Right lobe of liver (tissue), 6 donors: Measurements from ENCODE around the gene GPD1L. TPM values are rescaled to one million over a fixed set of nuclear protein-coding genes. Genes with fewer than 3 reads are reported as not detected.

ENCODE experiments used
- ATAC-seq, 4 donors: fragments of 200-7000 bp; cut with Tn5 transposase; one replicate each; pipeline ENCODE4 v1.9.1; 2020; ENCODE audit warnings: mild to moderate bottlenecking in 4 of 4, moderate library complexity in 4 of 4
- DNase-seq, 3 donors: peaks; one replicate each; pipeline ENCODE4 v3.0.0-alpha.2; 2020
- H3K27ac ChIP-seq, 3 donors: fragments of 200-600 bp; one replicate each; pipeline ENCODE4 v1.8.0; 2022
- H3K27me3 ChIP-seq, 2 donors: fragments of 200-600 bp; one replicate each; pipeline ENCODE4 v1.8.0; 2022
- H3K36me3 ChIP-seq, 4 donors: fragments of 200-600 bp; sonication (generic) in 1 of 4; one replicate each; pipeline versions ENCODE4 v1.5.1 to v1.8.0; 2017 to 2022; ENCODE audit warnings: control low read depth in 1 of 4
- H3K4me1 ChIP-seq, 4 donors: fragments of 200-600 bp; sonication (generic) in 1 of 4; one replicate each; pipeline versions ENCODE4 v1.5.1 to v1.8.0; 2017 to 2022; ENCODE audit warnings: control low read depth in 1 of 4
- H3K4me3 ChIP-seq, 3 donors: fragments of 200-600 bp; one replicate each; pipeline ENCODE4 v1.8.0; 2022
- H3K9me3 ChIP-seq, 4 donors: fragments of 200-600 bp; sonication (generic) in 1 of 4; one replicate each; pipeline versions ENCODE4 v1.5.1 to v1.8.0; 2017 to 2022; ENCODE audit warnings: control low read depth in 1 of 4
- POLR2A ChIP-seq: fragments of 450-650 bp; IDR thresholded peaks from one replicate; pipeline ENCODE4 v1.6.1; 2017; ENCODE audit warnings: antibody characterized with exemption, mild to moderate bottlenecking
- WGBS: methylation state at CpG from one replicate; pipeline ENCODE4 v1.1.6; 2018; ENCODE audit warnings: low coverage, low lambda C conversion rate; ENCODE audit not compliant: insufficient coverage; ENCODE audit errors: missing lambda C conversion rate; 5-methylcytosine and 5-hydroxymethylcytosine counted together
- intact Hi-C, 2 donors: fragments of 100-400 bp; cut with DNase I; formaldehyde crosslinking; loops; one replicate each; pipeline versions ENCODE4 v1.11.2 to v1.14.1; 2022
- total RNA-seq, 6 experiments: library from RNA; depleted of rRNA in 2 of 6; stranded (reverse); fragments of >200 nt in 2 of 6; fragmentation: NEBNext Ultra II Directional in 3 of 6; extraction: Animal tissue kit (Norgen Biotek cat#: 25700) in 3 of 6; gene quantifications; one replicate each; pipeline versions ENCODE4 v1.1.0 to v1.2.4, GENCODE V29; 2016 to 2023
- TF ChIP-seq, protein P1 (sequence below), 4 donors: fragments of 200-600 bp in 3 of 4; fragments of 450-650 bp in 1 of 4; IDR thresholded peaks; one replicate each; pipeline versions ENCODE4 v1.5.1 to v1.8.0; 2016 to 2022; ENCODE audit warnings: antibody characterized with exemption in 4 of 4, mild to moderate bottlenecking in 2 of 4
- donor health status: DM: no; HTN: yes; CAD: no.
- donor health status: DM: no; HTN: no; CAD: no.
- donor health status: DM: no; HTN: no; CAD: no.
- donor health status: DM: no; HTN: yes; CAD: no.
- donor health status: DM: no; HTN: yes; CAD: no.

Gene GPD1L
- total RNA-seq, 6 experiments from 2014 or later: 1.5 to 3.3 (median 2.6) TPM

GRCh38 chr3:32129832-32130231, 23.4 kb downstream of the GPD1L start:
- H3K4me3 ChIP-seq: no peak overlapping the region
- H3K27ac ChIP-seq: no peak overlapping the region
- H3K27me3 ChIP-seq: no peaks in the 10 kb centered on the region
- intact Hi-C loops: loop anchor here in 1 of 2 donors (10.0 kb wide), 1 partner anchor 105 kb away; no protein-coding TSS in a partner anchor
- H3K36me3 ChIP-seq: no peaks in the 10 kb centered on the region
- H3K9me3 ChIP-seq: no peaks in the 10 kb centered on the region
- TF ChIP-seq, protein P1, sequence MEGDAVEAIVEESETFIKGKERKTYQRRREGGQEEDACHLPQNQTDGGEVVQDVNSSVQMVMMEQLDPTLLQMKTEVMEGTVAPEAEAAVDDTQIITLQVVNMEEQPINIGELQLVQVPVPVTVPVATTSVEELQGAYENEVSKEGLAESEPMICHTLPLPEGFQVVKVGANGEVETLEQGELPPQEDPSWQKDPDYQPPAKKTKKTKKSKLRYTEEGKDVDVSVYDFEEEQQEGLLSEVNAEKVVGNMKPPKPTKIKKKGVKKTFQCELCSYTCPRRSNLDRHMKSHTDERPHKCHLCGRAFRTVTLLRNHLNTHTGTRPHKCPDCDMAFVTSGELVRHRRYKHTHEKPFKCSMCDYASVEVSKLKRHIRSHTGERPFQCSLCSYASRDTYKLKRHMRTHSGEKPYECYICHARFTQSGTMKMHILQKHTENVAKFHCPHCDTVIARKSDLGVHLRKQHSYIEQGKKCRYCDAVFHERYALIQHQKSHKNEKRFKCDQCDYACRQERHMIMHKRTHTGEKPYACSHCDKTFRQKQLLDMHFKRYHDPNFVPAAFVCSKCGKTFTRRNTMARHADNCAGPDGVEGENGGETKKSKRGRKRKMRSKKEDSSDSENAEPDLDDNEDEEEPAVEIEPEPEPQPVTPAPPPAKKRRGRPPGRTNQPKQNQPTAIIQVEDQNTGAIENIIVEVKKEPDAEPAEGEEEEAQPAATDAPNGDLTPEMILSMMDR (IDR thresholded peaks at IDR 0.05): no peak
- no peak for TF ChIP-seq POLR2A
- no peaks in the 10 kb centered on the region for H3K4me1 ChIP-seq
- ATAC-seq (no peak), DNase-seq (no peak)
- 73% methylated on average over 3 of the region's 4 CpGs for WGBS

- H3K27ac ChIP-seq: no peak overlapping the region
- no peak for ATAC-seq
- no peaks in the 10 kb centered on the region for H3K27me3 ChIP-seq
- no peak for DNase-seq
- H3K36me3 ChIP-seq: no peaks in the 10 kb centered on the region
- no peaks in the 10 kb centered on the region for H3K9me3 ChIP-seq
- no peaks in the 10 kb centered on the region for H3K4me1 ChIP-seq
- TF ChIP-seq POLR2A: no peak
- TF ChIP-seq, protein P1 (IDR thresholded peaks at IDR 0.05): no peak
- H3K4me3 ChIP-seq: no peak overlapping the region
- intact Hi-C loops: loop anchor here in 1 of 2 donors (10.0 kb wide), 1 partner anchor 107 kb away; no protein-coding TSS in a partner anchor
These were observed 25.7 kb downstream of the GPD1L start for GRCh38 chr3:32132121-32132520.

GRCh38 chr3:32132706-32133105, 26.3 kb downstream of the GPD1L start:
- Histone ChIP-seq H3K4me1 (no peaks in the 10 kb centered on the region), H3K4me3 (no peak overlapping the region), H3K27me3 (no peaks in the 10 kb centered on the region), H3K36me3 (no peaks in the 10 kb centered on the region), H3K9me3 (no peaks in the 10 kb centered on the region), H3K27ac (no peak overlapping the region)
- TF ChIP-seq, protein P1 (IDR thresholded peaks at IDR 0.05): no peak
- no peak for TF ChIP-seq POLR2A
- WGBS: 100% methylated on average over 1 of the region's 2 CpGs
- intact Hi-C loops: loop anchor here in 1 of 2 donors (10.0 kb wide), 1 partner anchor 108 kb away; no protein-coding TSS in a partner anchor
- ATAC-seq (no peak), DNase-seq (no peak)

DNA sequence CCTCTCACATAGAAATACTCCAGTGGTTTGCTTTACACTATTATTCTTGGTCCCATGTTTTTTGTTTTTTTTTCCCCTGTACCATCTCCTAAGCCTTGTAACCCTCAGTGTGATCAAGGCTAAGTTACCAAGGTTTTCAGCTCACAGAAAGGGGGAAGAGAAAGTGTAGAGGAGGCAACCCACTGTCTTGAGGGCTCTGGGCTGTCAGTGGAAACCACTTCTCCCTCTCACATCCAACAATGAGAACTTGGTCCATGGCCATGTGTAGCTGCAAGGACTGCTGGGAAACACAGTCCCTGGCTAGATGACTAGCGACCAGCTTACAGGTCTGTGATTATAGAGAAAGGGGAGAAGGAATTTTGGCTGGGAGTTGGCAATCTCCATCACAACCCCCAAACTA, 30.3 kb downstream of the GPD1L start:
- intact Hi-C loops: loop anchor here in 1 of 2 donors (10.0 kb wide), 1 partner anchor 112 kb away; no protein-coding TSS in a partner anchor
- H3K27ac ChIP-seq: no peak overlapping the region
- no peak for DNase-seq
- WGBS: 50% methylated on average over 1 of the region's 1 CpG
- no peaks in the 10 kb centered on the region for H3K9me3 ChIP-seq
- H3K4me1 ChIP-seq: no peaks in the 10 kb centered on the region
- ATAC-seq: peak in 1 of 4 donors; percentile 10
- H3K36me3 ChIP-seq: no peaks in the 10 kb centered on the region
- H3K27me3 ChIP-seq: no peaks in the 10 kb centered on the region
- no peak overlapping the region for H3K4me3 ChIP-seq
- TF ChIP-seq, protein P1 (IDR thresholded peaks at IDR 0.05): no peak
- TF ChIP-seq POLR2A: no peak

DNA sequence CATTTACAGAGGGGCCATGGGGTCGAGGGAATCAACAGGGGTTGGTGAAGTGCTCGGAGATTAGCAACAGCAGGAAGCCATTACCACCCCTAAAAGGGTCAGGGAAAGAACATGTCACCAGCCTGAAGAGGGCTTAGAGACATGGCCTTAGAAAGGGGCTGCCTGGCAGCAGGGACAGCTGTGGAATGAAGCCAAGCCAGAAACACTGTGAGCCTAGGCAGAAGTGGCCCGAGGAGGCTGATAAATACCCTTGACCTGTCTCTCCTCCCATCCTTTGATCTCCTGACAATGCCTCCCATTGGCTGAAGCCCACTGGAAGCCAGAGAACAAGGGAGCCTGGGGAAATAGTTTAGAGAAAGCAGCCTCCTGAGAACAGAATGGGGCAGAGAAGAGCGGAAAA, 31.4 kb downstream of the GPD1L start:
- TF ChIP-seq, protein P1 (IDR thresholded peaks at IDR 0.05): no peak
- no peak for TF ChIP-seq POLR2A
- intact Hi-C loops: loop anchor here in 1 of 2 donors (10.0 kb wide), 1 partner anchor 113 kb away; no protein-coding TSS in a partner anchor
- Histone ChIP-seq H3K4me3 (no peak overlapping the region), H3K4me1 (no peaks in the 10 kb centered on the region), H3K36me3 (no peaks in the 10 kb centered on the region), H3K27ac (no peak overlapping the region), H3K27me3 (no peaks in the 10 kb centered on the region), H3K9me3 (no peaks in the 10 kb centered on the region)
- 75% methylated on average over 4 of the region's 4 CpGs for WGBS
- ATAC-seq (no peak), DNase-seq (no peak)
